ENCODE results near the gene STAP2. TPM values are rescaled to one million over a fixed set of nuclear protein-coding genes. Genes with fewer than 3 reads are reported as not detected.

Gene STAP2
- total and polyA plus RNA-seq, 8 donors = 17.4 to 65.5 (median 26.9) TPM

- FAIRE-seq = no peak
- intact Hi-C loops (cut with DNase I) = no loop called here
- Histone ChIP-seq H3K36me3 (no peaks in the 10 kb centered on the region), H3K9me3 (no peaks in the 10 kb centered on the region), H3K27me3 (no peaks in the 10 kb centered on the region), H3K27ac (no peak overlapping the region), H3K4me3 (no peak overlapping the region), H3K4me1 (no peaks in the 10 kb centered on the region)
- no peak for DNase-seq
- 91 to 95% methylated on average over 9 of the region's 9 CpGs for WGBS, 2 donors
- no peak for TF ChIP-seq CTCF (IDR thresholded peaks at IDR 0.05)
- no peak for ATAC-seq
These were observed 14.9 kb downstream of the STAP2 start for GRCh38 chr19:4323692-4324091.

- H3K36me3 ChIP-seq = no peaks in the 10 kb centered on the region
- no peaks in the 10 kb centered on the region for H3K4me1 ChIP-seq
- FAIRE-seq (no peak), DNase-seq (peak in 3 of 6 donors; percentile 30 to 86 (median 56)), ATAC-seq (peak in 2 of 4 donors; percentile 29)
- no peaks in the 10 kb centered on the region for H3K27me3 ChIP-seq
- no peak for TF ChIP-seq CTCF (IDR thresholded peaks at IDR 0.05)
- intact Hi-C loops (cut with DNase I) = no loop called here
- no peak overlapping the region for H3K27ac ChIP-seq
- H3K4me3 ChIP-seq = no peak overlapping the region
- no peaks in the 10 kb centered on the region for H3K9me3 ChIP-seq
- 45 to 60% methylated on average over 36 to 37 of the region's 37 CpGs for WGBS, 2 donors
These were observed 15.5 kb downstream of the STAP2 start for GRCh38 chr19:4322942-4323665.

GRCh38 chr19:4320419-4320818 is 18.2 kb downstream of the STAP2 start:
- Histone ChIP-seq H3K4me1 (no peaks in the 10 kb centered on the region), H3K27ac (no peak overlapping the region), H3K9me3 (no peaks in the 10 kb centered on the region), H3K27me3 (no peaks in the 10 kb centered on the region), H3K4me3 (no peak overlapping the region), H3K36me3 (no peaks in the 10 kb centered on the region)
- intact Hi-C loops (cut with DNase I) = no loop called here
- no peak for FAIRE-seq
- TF ChIP-seq CTCF (IDR thresholded peaks at IDR 0.05) = no peak
- DNase-seq = no peak
- WGBS, 2 donors = 93 to 94% methylated on average over 2 of the region's 2 CpGs
- no peak for ATAC-seq

- no peak for TF ChIP-seq CTCF (IDR thresholded peaks at IDR 0.05)
- intact Hi-C loops (cut with DNase I) = no loop called here
- DNase-seq = no peak
- Histone ChIP-seq H3K4me3 (no peak overlapping the region), H3K27me3 (no peaks in the 10 kb centered on the region), H3K4me1 (no peaks in the 10 kb centered on the region), H3K27ac (no peak overlapping the region), H3K9me3 (no peaks in the 10 kb centered on the region), H3K36me3 (no peaks in the 10 kb centered on the region)
- no peak for FAIRE-seq
- ATAC-seq = no peak
- WGBS, 2 donors = 76 to 93% methylated on average over 2 of the region's 2 CpGs
These were observed 19.4 kb downstream of the STAP2 start for GRCh38 chr19:4319067-4319718.

GRCh38 chr19:4318460-4318859 is 20.2 kb downstream of the STAP2 start:
- ATAC-seq = no peak
- Histone ChIP-seq H3K27ac (no peak overlapping the region), H3K36me3 (no peaks in the 10 kb centered on the region), H3K4me1 (no peaks in the 10 kb centered on the region), H3K9me3 (no peaks in the 10 kb centered on the region), H3K27me3 (no peaks in the 10 kb centered on the region), H3K4me3 (no peak overlapping the region)
- WGBS, 2 donors = 82 to 87% methylated on average over 7 of the region's 7 CpGs
- FAIRE-seq = no peak
- DNase-seq = no peak
- intact Hi-C loops (cut with DNase I) = no loop called here
- TF ChIP-seq CTCF (IDR thresholded peaks at IDR 0.05) = no peak
